GM10847 (cell line): ENCODE data around the gene SLC26A5.

Source experiments
- POLR2A ChIP-seq: IDR thresholded peaks from 2 replicates; pipeline ENCODE4 v1.6.1; 2011; ENCODE audit not compliant: insufficient read length; ENCODE audit errors: extremely low read depth

The SLC26A5 gene

GRCh38 chr7:103420857-103421384, 25.1 kb downstream of the SLC26A5 start:
- TF ChIP-seq POLR2A: no peak

GRCh38 chr7:103418241-103418640, 27.8 kb downstream of the SLC26A5 start:
- TF ChIP-seq POLR2A: no peak

GRCh38 chr7:103413407-103413806, 32.6 kb downstream of the SLC26A5 start:
- no peak for TF ChIP-seq POLR2A

- TF ChIP-seq POLR2A: no peak
These were observed 33.9 kb downstream of the SLC26A5 start for GRCh38 chr7:103412151-103412550.

- no peak for TF ChIP-seq POLR2A
These were observed 47.4 kb downstream of the SLC26A5 start for GRCh38 chr7:103398483-103399127.

- no peak for TF ChIP-seq POLR2A
These were observed 49.5 kb downstream of the SLC26A5 start for GRCh38 chr7:103396471-103396870.

- TF ChIP-seq POLR2A: no peak
These were observed 50.9 kb downstream of the SLC26A5 start for GRCh38 chr7:103395071-103395470.

- TF ChIP-seq POLR2A: no peak
These were observed 51.4 kb downstream of the SLC26A5 start for GRCh38 chr7:103394566-103394965.

GRCh38 chr7:103391976-103392375, 54.0 kb downstream of the SLC26A5 start:
- TF ChIP-seq POLR2A: no peak

GRCh38 chr7:103391150-103391549, 54.9 kb downstream of the SLC26A5 start:
- TF ChIP-seq POLR2A: no peak

- TF ChIP-seq POLR2A: no peak
These were observed 56.7 kb downstream of the SLC26A5 start for GRCh38 chr7:103389263-103389662.

GRCh38 chr7:103388469-103389140, 57.4 kb downstream of the SLC26A5 start:
- no peak for TF ChIP-seq POLR2A

- no peak for TF ChIP-seq POLR2A
These were observed 58.8 kb downstream of the SLC26A5 start for GRCh38 chr7:103387242-103387641.

- TF ChIP-seq POLR2A: no peak
These were observed 64.0 kb downstream of the SLC26A5 start for GRCh38 chr7:103382032-103382402.

GRCh38 chr7:103381280-103382031, 64.6 kb downstream of the SLC26A5 start:
- TF ChIP-seq POLR2A: no peak
